B cell (primary cell): ENCODE results near the gene RAB31. TPM values are rescaled to one million over a fixed set of nuclear protein-coding genes. Genes with fewer than 3 reads are reported as not detected.

Experiments used
- ATAC-seq: fragments of 200-7000 bp; cut with Tn5 transposase; one replicate; pipeline ENCODE4 v1.10.0; 2021; ENCODE audit warnings: low read depth, mild to moderate bottlenecking, moderate number of reproducible peaks, moderate library complexity
- CTCF ChIA-PET: fragments of 350-600 bp; sonication (Branson Sonifier 250); formaldehyde crosslinking; loops from one replicate; lab custom pipeline; 2021; ENCODE audit warnings: antibody characterized with exemption, inconsistent platforms; lab: Charles Lee
- POLR2A ChIA-PET: fragments of 350-600 bp; sonication (Branson Sonifier 250); formaldehyde crosslinking; loops from one replicate; lab custom pipeline; 2021; ENCODE audit warnings: antibody characterized with exemption; lab: Charles Lee
- DNase-seq: peaks from one replicate; pipeline ENCODE4 v3.0.0; 2013
- H2AFZ ChIP-seq: 2 replicates; pipeline ENCODE4 v1.6.1; 2012; ENCODE audit warnings: mild to moderate bottlenecking, low read depth, low read length; ENCODE audit not compliant: insufficient read depth, poor library complexity, severe bottlenecking
- H3K27ac ChIP-seq, 2 donors: 1 replicate in 1 of 2; 2 replicates in 1 of 2; pipeline ENCODE4 v1.5.1; 2012 to 2013; ENCODE audit warnings: low read length in 2 of 2, mild to moderate bottlenecking in 2 of 2, moderate library complexity in 1 of 2
- H3K27me3 ChIP-seq, 4 experiments: fragments of 200-600 bp in 1 of 4; sonication (generic) in 1 of 4; replicated peaks in 1 of 4; 1 replicate in 2 of 4; 2 replicates in 2 of 4; pipeline versions ENCODE4 v1.6.1 to v1.7.0; 2013 to 2016; ENCODE audit warnings: low read length in 3 of 4, mild to moderate bottlenecking in 2 of 4, mixed read lengths in 1 of 4, moderate library complexity in 1 of 4; ENCODE audit not compliant: insufficient read depth in 4 of 4, control insufficient read depth in 3 of 4; ENCODE audit errors: control extremely low read depth in 1 of 4
- H3K36me3 ChIP-seq, 2 experiments: replicated peaks in 1 of 2; 1 replicate in 1 of 2; 2 replicates in 1 of 2; pipeline versions ENCODE4 v1.6.1 to v1.7.1; 2013; ENCODE audit warnings: low read length in 1 of 2; ENCODE audit not compliant: insufficient read depth in 2 of 2, control insufficient read depth in 1 of 2; ENCODE audit errors: control extremely low read depth in 1 of 2, extremely low read depth in 1 of 2
- H3K4me1 ChIP-seq, 2 donors: fragments of 200-600 bp in 1 of 2; sonication (generic) in 1 of 2; 1 replicate in 1 of 2; 2 replicates in 1 of 2; pipeline versions ENCODE4 v1.5.1 to v1.6.1; 2013 to 2017; ENCODE audit warnings: low read length in 2 of 2; ENCODE audit not compliant: control insufficient read depth in 2 of 2, insufficient read depth in 2 of 2
- H3K4me2 ChIP-seq: replicated peaks from 2 replicates; pipeline ENCODE3; 2012; ENCODE audit warnings: mild to moderate bottlenecking, low read depth, low read length; ENCODE audit not compliant: poor library complexity, severe bottlenecking
- H3K4me3 ChIP-seq, 5 experiments: fragments of 200-600 bp in 1 of 5; sonication (generic) in 1 of 5; 1 replicate in 3 of 5; 2 replicates in 2 of 5; pipeline versions ENCODE4 v1.5.1 to v1.7.0; 2011 to 2016; ENCODE audit warnings: low read length in 4 of 5, mild to moderate bottlenecking in 4 of 5, low read depth in 2 of 5, control low read depth in 1 of 5, moderate library complexity in 1 of 5; ENCODE audit not compliant: insufficient read depth in 1 of 5; ENCODE audit errors: control extremely low read depth in 1 of 5, extremely low read depth in 1 of 5
- H3K79me2 ChIP-seq: fragments of 200-600 bp; sonication (generic); one replicate; pipeline ENCODE4 v1.6.0; 2016; ENCODE audit warnings: low read length; ENCODE audit not compliant: control insufficient read depth, insufficient read depth
- H3K9ac ChIP-seq: fragments of 200-600 bp; sonication (generic); 2 replicates; pipeline ENCODE4 v1.6.1; 2017; ENCODE audit warnings: mild to moderate bottlenecking, low read length, moderate library complexity
- H3K9me3 ChIP-seq, 3 donors: one replicate each; pipeline versions ENCODE4 v1.6.1 to v1.7.1; 2013; ENCODE audit warnings: low read length in 2 of 3; ENCODE audit not compliant: control insufficient read depth in 2 of 3, insufficient read depth in 1 of 3; ENCODE audit errors: control extremely low read depth in 1 of 3
- H4K20me1 ChIP-seq: 2 replicates; pipeline ENCODE4 v1.6.0; 2012; ENCODE audit warnings: mild to moderate bottlenecking, low read length; ENCODE audit not compliant: insufficient read depth, control insufficient read depth, poor library complexity, severe bottlenecking
- H3K27ac Mint-ChIP-seq: one replicate; pipeline ENCODE4 v1.8.0; 2021; ENCODE audit warnings: mixed read lengths
- H3K27me3 Mint-ChIP-seq: one replicate; pipeline ENCODE4 v1.8.0; 2021; ENCODE audit warnings: mixed read lengths
- H3K4me1 Mint-ChIP-seq: one replicate; pipeline ENCODE4 v1.8.0; 2021; ENCODE audit warnings: mixed read lengths
- H3K4me3 Mint-ChIP-seq: one replicate; pipeline ENCODE4 v1.8.0; 2021; ENCODE audit warnings: mixed read lengths
- H3K9me3 Mint-ChIP-seq: one replicate; pipeline ENCODE4 v1.8.0; 2022; ENCODE audit warnings: mixed read lengths; ENCODE audit not compliant: insufficient read depth
- EZH2 ChIP-seq: IDR thresholded peaks from 2 replicates; pipeline ENCODE4 v1.6.1; 2012; ENCODE audit warnings: borderline replicate concordance, low read depth, mild to moderate bottlenecking, moderate library complexity, low read length; ENCODE audit not compliant: insufficient read depth, poor library complexity, severe bottlenecking
- WGBS: methylation state at CpG from one replicate; pipeline ENCODE4 v1.1.5; 2013; ENCODE audit warnings: missing lambda C conversion rate; ENCODE audit not compliant: insufficient coverage; 5-methylcytosine and 5-hydroxymethylcytosine counted together
- intact Hi-C: fragments of 100-400 bp; cut with micrococcal nuclease; formaldehyde crosslinking; loops from one replicate; pipeline ENCODE4 v1.10.0; 2022
- polyA plus RNA-seq: library from polyadenylated mRNA; depleted of rRNA; stranded (reverse); fragments of >200 nt; gene quantifications from 2 replicates; pipeline ENCODE4 v1.2.3, GENCODE V29; 2012
- total RNA-seq, 2 donors: library from RNA; stranded (reverse); fragments of 120-200 nt in 1 of 2; gene quantifications; 1 replicate in 1 of 2; 2 replicates in 1 of 2; pipeline versions ENCODE4 v1.2.3 to v1.2.4, GENCODE V29; 2013 to 2022
- TF ChIP-seq, protein P1 (sequence below): fragments of 200-600 bp; IDR thresholded peaks from one replicate; pipeline ENCODE4 v1.8.0; 2022; ENCODE audit warnings: antibody characterized with exemption, mild to moderate bottlenecking

Gene RAB31
- total and polyA plus RNA-seq, 2 donors (not counting 1 experiment from before 2014, with no cell fraction given): 15.5 to 44.6 TPM

DNA sequence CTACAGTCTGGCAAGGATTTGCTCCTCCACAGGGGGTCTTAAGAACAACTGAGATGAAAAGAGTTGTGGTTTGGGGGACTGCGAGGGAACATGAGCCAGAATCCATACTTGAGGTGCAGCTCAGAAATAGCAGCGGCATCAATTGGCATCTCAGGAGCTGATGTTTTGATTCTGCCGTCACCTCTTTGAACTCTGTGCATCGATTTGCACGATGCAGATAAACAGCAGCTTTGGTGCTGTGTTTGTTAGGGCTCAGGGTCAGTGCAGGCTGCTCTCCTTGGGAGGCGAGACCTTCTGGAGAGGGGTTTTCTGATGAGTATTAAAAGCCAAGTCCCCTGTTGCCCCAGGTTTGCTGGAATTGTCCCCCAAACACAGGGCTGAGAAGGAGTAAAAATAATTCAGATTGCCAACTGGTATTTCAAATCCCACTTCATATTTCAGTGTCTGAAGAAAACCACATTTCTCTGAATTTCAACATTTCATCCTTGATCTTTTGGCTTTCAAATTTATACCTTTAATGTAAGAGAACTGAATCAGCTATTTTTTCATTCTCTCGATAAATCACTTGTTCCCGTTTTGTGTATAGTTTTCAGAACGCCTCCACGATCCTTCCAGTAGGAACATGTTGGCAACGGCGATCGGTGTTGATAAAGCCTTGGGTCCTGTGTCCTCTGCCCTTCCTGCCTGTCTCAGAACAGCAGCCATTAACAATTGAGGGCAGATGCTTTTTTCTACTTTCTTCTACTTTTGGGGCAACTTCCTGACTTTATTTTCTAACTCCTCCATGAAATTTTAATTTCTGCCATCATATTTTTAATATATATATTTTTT is 65.0 kb downstream of the RAB31 start:
- Histone ChIP-seq H3K27me3 (no peaks in the 10 kb centered on the region), H3K4me2 (no peak overlapping the region), H3K36me3 (peaks cover 0 to 4% of the 10 kb centered on the region in 2 experiments), H4K20me1 (peaks cover 27% of the 10 kb centered on the region), H3K4me3 (no peak overlapping the region), H2AFZ (no peak overlapping the region), H3K4me1 (peaks cover 0 to 13% of the 10 kb centered on the region in 2 donors), H3K9ac (no peak overlapping the region), H3K79me2 (peaks cover 27% of the 10 kb centered on the region), H3K27ac (no peak overlapping the region), H3K9me3 (no peaks in the 10 kb centered on the region)
- ATAC-seq (no peak), DNase-seq (no peak)
- Mint-ChIP-seq H3K9me3 (no peaks in the 10 kb centered on the region), H3K27me3 (no peaks in the 10 kb centered on the region), H3K27ac (no peak overlapping the region), H3K4me3 (no peak overlapping the region), H3K4me1 (peaks cover 26% of the 10 kb centered on the region)
- 96% methylated on average over 12 of the region's 13 CpGs for WGBS
- ChIA-PET POLR2A (no interaction called here), CTCF (interaction anchor here (1.0 kb wide), 1 partner anchor 161 kb away, joined by 4 read pairs; no protein-coding TSS in a partner anchor)
- intact Hi-C loops: loop anchor here (5.0 kb wide), 1 partner anchor 66 kb away; the partner anchor contains the start of gene RAB31
- TF ChIP-seq EZH2: no peak
- TF ChIP-seq, protein P1, sequence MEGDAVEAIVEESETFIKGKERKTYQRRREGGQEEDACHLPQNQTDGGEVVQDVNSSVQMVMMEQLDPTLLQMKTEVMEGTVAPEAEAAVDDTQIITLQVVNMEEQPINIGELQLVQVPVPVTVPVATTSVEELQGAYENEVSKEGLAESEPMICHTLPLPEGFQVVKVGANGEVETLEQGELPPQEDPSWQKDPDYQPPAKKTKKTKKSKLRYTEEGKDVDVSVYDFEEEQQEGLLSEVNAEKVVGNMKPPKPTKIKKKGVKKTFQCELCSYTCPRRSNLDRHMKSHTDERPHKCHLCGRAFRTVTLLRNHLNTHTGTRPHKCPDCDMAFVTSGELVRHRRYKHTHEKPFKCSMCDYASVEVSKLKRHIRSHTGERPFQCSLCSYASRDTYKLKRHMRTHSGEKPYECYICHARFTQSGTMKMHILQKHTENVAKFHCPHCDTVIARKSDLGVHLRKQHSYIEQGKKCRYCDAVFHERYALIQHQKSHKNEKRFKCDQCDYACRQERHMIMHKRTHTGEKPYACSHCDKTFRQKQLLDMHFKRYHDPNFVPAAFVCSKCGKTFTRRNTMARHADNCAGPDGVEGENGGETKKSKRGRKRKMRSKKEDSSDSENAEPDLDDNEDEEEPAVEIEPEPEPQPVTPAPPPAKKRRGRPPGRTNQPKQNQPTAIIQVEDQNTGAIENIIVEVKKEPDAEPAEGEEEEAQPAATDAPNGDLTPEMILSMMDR: no peak

DNA sequence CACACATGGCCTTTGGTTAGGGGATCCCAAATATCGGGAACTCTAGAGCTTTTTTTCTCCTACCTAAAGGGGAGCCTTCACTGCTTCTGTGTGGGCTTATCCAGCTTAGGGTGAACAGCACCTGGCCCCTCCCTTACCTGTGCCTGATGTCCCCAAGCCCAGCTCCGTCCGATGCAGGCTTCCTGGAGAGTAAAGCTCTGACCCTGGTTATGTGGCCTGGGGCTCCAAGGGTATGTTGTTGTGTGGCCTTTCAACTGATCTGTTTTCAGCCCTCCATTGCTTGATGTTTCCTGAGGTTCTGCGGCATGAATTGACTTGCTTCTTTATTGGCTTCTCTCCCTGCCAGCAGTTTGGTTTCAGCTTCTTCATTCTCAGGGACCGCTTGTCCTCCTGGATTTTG is 66.0 kb downstream of the RAB31 start:
- no peak overlapping the region for H2AFZ ChIP-seq
- H3K9me3 ChIP-seq: no peaks in the 10 kb centered on the region
- DNase-seq (no peak), ATAC-seq (no peak)
- POLR2A ChIA-PET: no interaction called here
- H3K36me3 ChIP-seq: peaks cover 0 to 6% of the 10 kb centered on the region in 2 experiments
- Mint-ChIP-seq H3K4me3 (no peak overlapping the region), H3K27me3 (no peaks in the 10 kb centered on the region), H3K4me1 (peaks cover 21% of the 10 kb centered on the region), H3K27ac (no peak overlapping the region), H3K9me3 (no peaks in the 10 kb centered on the region)
- no peak overlapping the region for H3K9ac ChIP-seq
- peaks cover 0 to 13% of the 10 kb centered on the region in 2 donors for H3K4me1 ChIP-seq
- intact Hi-C loops: loop anchor here (5.0 kb wide), 1 partner anchor 67 kb away; the partner anchor contains the start of gene RAB31
- 100% methylated on average over 3 of the region's 5 CpGs for WGBS
- CTCF ChIA-PET: interaction anchor here (0.7 to 0.8 kb wide), 2 partner anchors 34 to 257 kb away, joined by 3 read pairs; no protein-coding TSS in a partner anchor
- H3K79me2 ChIP-seq: peaks cover 28% of the 10 kb centered on the region
- peaks cover 27% of the 10 kb centered on the region for H4K20me1 ChIP-seq
- H3K4me2 ChIP-seq: no peak overlapping the region
- no peaks in the 10 kb centered on the region for H3K27me3 ChIP-seq
- no peak for TF ChIP-seq EZH2
- TF ChIP-seq, protein P1: no peak
- H3K27ac ChIP-seq: no peak overlapping the region
- H3K4me3 ChIP-seq: no peak overlapping the region
